ENCODE measurements around the gene RAB3B.
"Not testable (repeated sequence)": the region's sequence is repeated elsewhere in the genome, so short reads cannot be mapped to it uniquely, and the experiment has no call there.

Gene RAB3B

GRCh38 chr1:51990478-51990965, at the start of gene RAB3B:
Gene RAB3B, minus strand, starts transcription at chr1:51990700. Its CDS starts 13,583 bp downstream, at chr1:51977117.
- no peak for FAIRE-seq

GRCh38 chr1:52037909-52038308, 47.4 kb upstream of the RAB3B start:
- FAIRE-seq: no peak

- FAIRE-seq: no peak
These were observed 46.9 kb upstream of the RAB3B start for GRCh38 chr1:52037402-52037814.

GRCh38 chr1:52034050-52034384, 43.5 kb upstream of the RAB3B start:
- FAIRE-seq: no peak

- peak; percentile 78 for FAIRE-seq
These were observed 42.9 kb upstream of the RAB3B start, which contains the start of gene KTI12 for GRCh38 chr1:52033190-52034049. Gene KTI12, minus strand, starts transcription at chr1:52033810. Its CDS starts 49 bp downstream, at chr1:52033761.

GRCh38 chr1:52032785-52033131, 42.3 kb upstream of the RAB3B start:
- no peak for FAIRE-seq

- FAIRE-seq: no peak
These were observed 41.8 kb upstream of the RAB3B start for GRCh38 chr1:52032124-52032784.

- not testable (repeated sequence) for FAIRE-seq
These were observed 38.3 kb upstream of the RAB3B start for GRCh38 chr1:52028839-52029238.

GRCh38 chr1:52028328-52028727, 37.8 kb upstream of the RAB3B start:
- peak; percentile 64 for FAIRE-seq

- no peak for FAIRE-seq
These were observed 35.8 kb upstream of the RAB3B start for GRCh38 chr1:52026278-52026677.

- no peak for FAIRE-seq
These were observed 31.6 kb upstream of the RAB3B start for GRCh38 chr1:52022133-52022532.

GRCh38 chr1:52008071-52008809, 17.7 kb upstream of the RAB3B start:
- FAIRE-seq: no peak

- FAIRE-seq: no peak
These were observed 16.9 kb upstream of the RAB3B start for GRCh38 chr1:52007215-52008002.

- FAIRE-seq: not testable (repeated sequence)
These were observed 15.6 kb upstream of the RAB3B start for GRCh38 chr1:52006081-52006553.

- FAIRE-seq: not testable (repeated sequence)
These were observed 15.0 kb upstream of the RAB3B start for GRCh38 chr1:52005548-52005947.

- no peak for FAIRE-seq
These were observed 13.4 kb upstream of the RAB3B start for GRCh38 chr1:52003877-52004276.

GRCh38 chr1:52002038-52002917, 11.8 kb upstream of the RAB3B start:
- FAIRE-seq: peak; percentile 70

- FAIRE-seq: no peak
These were observed 8.2 kb upstream of the RAB3B start for GRCh38 chr1:51998701-51999100.

- FAIRE-seq: no peak
These were observed 7.5 kb upstream of the RAB3B start for GRCh38 chr1:51997974-51998382.

- FAIRE-seq: no peak
These were observed 670 bp downstream of the RAB3B start for GRCh38 chr1:51989582-51990477.

Data from islet of Langerhans (tissue), 1 donor.